Type B pancreatic cell (in vitro differentiated cells): ENCODE data around the gene DCN. TPM values are rescaled to one million over a fixed set of nuclear protein-coding genes. Genes with fewer than 3 reads are reported as not detected.
A peak's percentile ranks its signal among the peaks of the same experiment; 100 is the strongest.

ENCODE experiments used
- DNase-seq: peaks from one replicate; pipeline ENCODE4 v3.0.0; 2021; ENCODE audit warnings: mixed read lengths; ENCODE audit not compliant: unreplicated experiment; ENCODE audit errors: extremely low spot score
- H3K27ac Mint-ChIP-seq: 2 replicates; pipeline ENCODE4 v1.8.0; 2021; ENCODE audit warnings: mild to moderate bottlenecking, mixed read lengths
- H3K27me3 Mint-ChIP-seq: 2 replicates; pipeline ENCODE4 v1.8.0; 2021; ENCODE audit warnings: mixed read lengths
- H3K36me3 Mint-ChIP-seq: 2 replicates; pipeline ENCODE4 v1.8.0; 2021; ENCODE audit warnings: mixed read lengths
- H3K4me1 Mint-ChIP-seq: one replicate; pipeline ENCODE4 v1.8.0; 2021; ENCODE audit warnings: mixed read lengths; ENCODE audit not compliant: unreplicated experiment
- H3K4me3 Mint-ChIP-seq: 2 replicates; pipeline ENCODE4 v1.8.0; 2021; ENCODE audit warnings: mild to moderate bottlenecking, mixed read lengths
- H3K9me3 Mint-ChIP-seq: 2 replicates; pipeline ENCODE4 v1.8.0; 2021; ENCODE audit warnings: mixed read lengths
- CTCF ChIP-seq: fragments of 200-600 bp; sonication (generic); conservative IDR thresholded peaks from 2 replicates; pipeline ENCODE4 v1.5.0; 2021; ENCODE audit warnings: antibody characterized with exemption, mild to moderate bottlenecking
- total RNA-seq: library from RNA; stranded (reverse); gene quantifications from 2 replicates; pipeline ENCODE4 v1.2.1, GENCODE V29; 2021; ENCODE audit warnings: low replicate concordance

DCN gene
- total RNA-seq, 1 donor from 2014 or later, result 167 TPM

DNA sequence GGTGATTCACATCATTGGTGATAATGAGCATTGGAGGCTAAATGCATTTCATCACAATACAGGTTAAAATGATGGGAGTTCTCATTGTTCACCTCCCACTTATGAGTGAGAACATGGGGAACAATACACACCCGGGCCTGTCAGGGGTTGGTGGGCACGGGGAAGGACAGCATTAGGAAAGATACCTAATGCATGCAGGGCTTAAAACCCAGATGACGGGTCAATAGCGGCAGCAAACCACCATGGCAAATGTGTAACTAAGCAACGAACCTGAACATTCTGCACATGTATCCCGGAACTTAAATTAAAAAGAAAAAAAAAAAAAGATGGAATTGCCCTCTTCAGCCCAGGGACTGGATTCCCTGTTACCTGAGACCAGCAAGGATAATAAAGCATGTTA lies 69.0 kb downstream of the DCN start:
- no peak overlapping the region for H3K27ac Mint-ChIP-seq
- no peak for TF ChIP-seq CTCF
- DNase-seq, result no peak

GRCh38 chr12:91111366-91112325 lies 71.0 kb downstream of the DCN start, which contains the start of gene LUM:
Gene LUM, minus strand, starts transcription at chr12:91111494. Its CDS starts 2,515 bp downstream, at chr12:91108979.
- H3K4me1 Mint-ChIP-seq, result peaks cover 16% of the 10 kb centered on the region
- no peaks in the 10 kb centered on the region for H3K9me3 Mint-ChIP-seq
- no peak for TF ChIP-seq CTCF
- peak within 1 kb of the TSS; percentile 75 for H3K4me3 Mint-ChIP-seq
- DNase-seq, result no peak
- no peaks in the 10 kb centered on the region for H3K27me3 Mint-ChIP-seq
- H3K36me3 Mint-ChIP-seq, result no peaks in the 10 kb centered on the region
- H3K27ac Mint-ChIP-seq, result peak within 1 kb of the TSS; percentile 37

More for the DNA sequence above, 69.0 kb downstream of the DCN start:
- no peak overlapping the region for H3K4me3 Mint-ChIP-seq
- H3K27me3 Mint-ChIP-seq, result no peaks in the 10 kb centered on the region
- H3K36me3 Mint-ChIP-seq, result no peaks in the 10 kb centered on the region
- H3K4me1 Mint-ChIP-seq, result peaks cover 14% of the 10 kb centered on the region
- no peaks in the 10 kb centered on the region for H3K9me3 Mint-ChIP-seq

- H3K4me1 Mint-ChIP-seq, result peaks cover 20% of the 10 kb centered on the region
Measured at GRCh38 chr12:91110311-91110924, 72.2 kb downstream of the DCN start.

GRCh38 chr12:91109581-91110310 lies 72.9 kb downstream of the DCN start:
- H3K4me3 Mint-ChIP-seq, result peak overlapping the region; percentile 58
- H3K27me3 Mint-ChIP-seq, result no peaks in the 10 kb centered on the region

More at GRCh38 chr12:91110311-91110924, 72.2 kb downstream of the DCN start:
- no peak for TF ChIP-seq CTCF
- Mint-ChIP-seq H3K27me3 (no peaks in the 10 kb centered on the region), H3K27ac (no peak overlapping the region), H3K36me3 (no peaks in the 10 kb centered on the region), H3K9me3 (no peaks in the 10 kb centered on the region), H3K4me3 (peak overlapping the region; percentile 50)
- no peak for DNase-seq

More at GRCh38 chr12:91109581-91110310, 72.9 kb downstream of the DCN start:
- Mint-ChIP-seq H3K27ac (no peak overlapping the region), H3K4me1 (peaks cover 17% of the 10 kb centered on the region), H3K9me3 (no peaks in the 10 kb centered on the region), H3K36me3 (no peaks in the 10 kb centered on the region)
- no peak for DNase-seq
- TF ChIP-seq CTCF, result no peak
